ENCODE data around the gene VTA1. TPM values are rescaled to one million over a fixed set of nuclear protein-coding genes. Genes with fewer than 3 reads are reported as not detected.

Gene VTA1, protein sequence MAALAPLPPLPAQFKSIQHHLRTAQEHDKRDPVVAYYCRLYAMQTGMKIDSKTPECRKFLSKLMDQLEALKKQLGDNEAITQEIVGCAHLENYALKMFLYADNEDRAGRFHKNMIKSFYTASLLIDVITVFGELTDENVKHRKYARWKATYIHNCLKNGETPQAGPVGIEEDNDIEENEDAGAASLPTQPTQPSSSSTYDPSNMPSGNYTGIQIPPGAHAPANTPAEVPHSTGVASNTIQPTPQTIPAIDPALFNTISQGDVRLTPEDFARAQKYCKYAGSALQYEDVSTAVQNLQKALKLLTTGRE
- total RNA-seq, result 42.6 and 49.8 TPM in 2 replicates

DNA sequence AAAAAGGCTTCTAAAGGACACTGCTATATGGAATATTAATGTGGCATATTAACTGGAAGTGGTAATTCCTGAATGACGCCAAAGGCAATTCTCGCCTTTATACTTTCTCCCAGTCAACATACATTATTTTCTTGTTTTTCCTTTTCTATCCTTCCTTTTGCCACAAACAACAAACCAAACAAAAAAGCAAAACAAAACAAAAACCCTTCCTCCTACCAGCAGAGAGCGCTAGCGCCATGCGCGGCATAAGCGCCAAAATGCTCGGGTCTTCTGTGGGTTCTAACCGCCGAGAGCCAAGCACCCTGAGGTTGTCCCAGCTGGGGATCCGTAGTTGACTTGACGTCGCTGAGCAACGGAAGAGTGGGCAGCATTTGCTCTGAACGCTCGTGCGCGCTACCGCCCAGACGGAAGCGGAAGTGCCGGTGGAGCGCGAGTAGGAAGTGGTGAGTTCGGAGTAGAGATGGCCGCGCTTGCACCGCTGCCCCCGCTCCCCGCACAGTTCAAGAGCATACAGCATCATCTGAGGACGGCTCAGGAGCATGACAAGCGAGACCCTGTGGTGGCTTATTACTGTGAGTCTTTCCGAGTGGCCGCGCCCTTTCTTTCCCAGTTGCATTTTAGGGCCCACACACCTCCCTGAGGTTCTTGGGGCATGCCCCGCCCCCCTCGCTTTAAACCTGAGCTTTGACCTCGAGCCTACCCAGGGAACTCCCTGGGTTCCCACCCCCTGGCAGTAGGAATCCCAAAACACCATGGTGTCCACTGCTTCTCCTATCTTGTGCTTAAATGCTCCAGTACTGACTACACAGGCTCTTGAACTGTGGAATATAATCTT lies at the start of gene VTA1, which contains the start of gene NMBR:
TSS of gene VTA1 (plus strand) at position 436 of the 835 bp plus-strand sequence. CDS start at position 461, 25 bp downstream.
TSS of gene NMBR (minus strand) at position 295 of the 835 bp plus-strand sequence. CDS start 58,464 bp downstream, outside the sequence.

DNA sequence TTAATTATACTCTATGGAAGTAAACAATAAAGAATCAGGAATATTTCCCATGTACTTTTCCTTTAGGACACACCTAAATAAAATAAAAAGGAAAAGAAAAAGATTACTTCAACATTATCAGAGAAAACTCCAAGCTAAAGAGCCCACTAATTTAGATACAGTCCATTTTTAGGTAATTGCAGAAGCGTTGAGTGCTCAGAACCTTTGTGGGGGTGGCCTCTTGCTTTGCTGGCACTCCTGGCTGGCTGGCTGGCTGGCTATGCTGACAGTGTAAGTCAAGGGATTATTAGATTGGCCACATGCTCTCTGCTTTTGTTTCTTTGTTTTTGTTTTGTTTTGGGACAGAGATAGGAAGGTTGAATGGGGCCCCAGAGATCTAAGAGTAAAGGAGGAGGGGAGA lies 14.4 kb upstream of the VTA1 start, which contains the start of gene GJE1:
TSS of gene GJE1 (plus strand) at position 301 of the 400 bp plus-strand sequence. CDS start 234 bp downstream, outside the sequence.

Other genes with a start within 250 kb of the VTA1 start
- gene GJE1, start 14.3 kb upstream of the VTA1 start, total RNA-seq, result not detected in 2 replicates
- 0.11 and 0.31 TPM in 2 replicates for gene NMBR, start 141 bp upstream of the VTA1 start, total RNA-seq
- gene ADGRG6, start 154.7 kb downstream of the VTA1 start, total RNA-seq, result 17.7 and 19.3 TPM in 2 replicates